CD14-positive monocyte (primary cell): ENCODE data around the gene DNAH1. TPM values are rescaled to one million over a fixed set of nuclear protein-coding genes. Genes with fewer than 3 reads are reported as not detected.
"Not testable (repeated sequence)": the region's sequence is repeated elsewhere in the genome, so short reads cannot be mapped to it uniquely, and the experiment has no call there.

Experiments used
- DNase-seq, 3 donors: peaks; one replicate each; pipeline ENCODE4 v3.0.0-alpha.2; 2011 to 2022
- H2AFZ ChIP-seq: 2 replicates; pipeline ENCODE4 v1.6.0; 2012; ENCODE audit warnings: mild to moderate bottlenecking, low read depth, low read length, inconsistent platforms; ENCODE audit not compliant: insufficient read depth, poor library complexity, severe bottlenecking
- H3K27ac ChIP-seq, 2 donors: 1 replicate in 1 of 2; 2 replicates in 1 of 2; pipeline ENCODE4 v1.5.1; 2012 to 2013; ENCODE audit warnings: low read length in 2 of 2, control low read depth in 1 of 2, inconsistent platforms in 1 of 2, low read depth in 1 of 2, mild to moderate bottlenecking in 1 of 2
- H3K27me3 ChIP-seq, 2 donors: one replicate each; pipeline versions ENCODE4 v1.6.0 to v1.6.1; 2011 to 2013; ENCODE audit warnings: low read length in 2 of 2; ENCODE audit not compliant: control insufficient read depth in 2 of 2, insufficient read depth in 2 of 2
- H3K36me3 ChIP-seq, 2 donors: replicated peaks in 1 of 2; 1 replicate in 1 of 2; 2 replicates in 1 of 2; pipeline versions ENCODE4 v1.5.1 to v1.6.1; 2012 to 2013; ENCODE audit warnings: low read length in 2 of 2, control low read depth in 1 of 2, inconsistent platforms in 1 of 2, mild to moderate bottlenecking in 1 of 2; ENCODE audit not compliant: insufficient read depth in 2 of 2, control insufficient read depth in 1 of 2
- H3K4me1 ChIP-seq, 2 donors: 1 replicate in 1 of 2; 2 replicates in 1 of 2; pipeline versions ENCODE4 v1.5.1 to v1.6.1; 2012 to 2013; ENCODE audit warnings: low read length in 2 of 2, control low read depth in 1 of 2, inconsistent platforms in 1 of 2, mild to moderate bottlenecking in 1 of 2, moderate library complexity in 1 of 2; ENCODE audit not compliant: insufficient read depth in 2 of 2, control insufficient read depth in 1 of 2
- H3K4me2 ChIP-seq: replicated peaks from 2 replicates; pipeline ENCODE3; 2012; ENCODE audit warnings: low read length, moderate library complexity, mild to moderate bottlenecking; ENCODE audit not compliant: poor library complexity, severe bottlenecking; ENCODE audit errors: extremely low read depth
- H3K4me3 ChIP-seq, 3 experiments: fragments of 200-600 bp in 1 of 3; sonication (generic) in 1 of 3; replicated peaks in 1 of 3; 1 replicate in 2 of 3; 2 replicates in 1 of 3; pipeline ENCODE4 v1.5.1; 2011 to 2013; ENCODE audit warnings: low read length in 3 of 3, mild to moderate bottlenecking in 3 of 3, control low read depth in 2 of 3, low read depth in 2 of 3, inconsistent platforms in 1 of 3, moderate library complexity in 1 of 3
- H3K79me2 ChIP-seq: 2 replicates; pipeline ENCODE4 v1.6.0; 2012; ENCODE audit warnings: mild to moderate bottlenecking, control low read depth, inconsistent platforms, low read length, moderate library complexity; ENCODE audit not compliant: insufficient read depth
- H3K9ac ChIP-seq: 2 replicates; pipeline ENCODE4 v1.6.0; 2017; ENCODE audit warnings: low read length, mild to moderate bottlenecking; ENCODE audit not compliant: insufficient read depth, poor library complexity, severe bottlenecking
- H3K9me3 ChIP-seq, 2 donors: replicated peaks in 1 of 2; 1 replicate in 1 of 2; 2 replicates in 1 of 2; pipeline versions ENCODE4 v1.5.1 to v1.6.1; 2012 to 2013; ENCODE audit warnings: low read length in 2 of 2, control low read depth in 1 of 2; ENCODE audit not compliant: control insufficient read depth in 1 of 2, insufficient read depth in 1 of 2
- H4K20me1 ChIP-seq: 2 replicates; pipeline ENCODE4 v1.6.0; 2012; ENCODE audit warnings: mild to moderate bottlenecking, low read length, control low read depth, moderate library complexity; ENCODE audit not compliant: insufficient read depth
- H3K27ac Mint-ChIP-seq, 7 donors: one replicate each; pipeline ENCODE4 v1.8.0; 2020; ENCODE audit warnings: mild to moderate bottlenecking in 7 of 7, mixed read lengths in 7 of 7, moderate library complexity in 6 of 7, inconsistent platforms in 2 of 7
- H3K27me3 Mint-ChIP-seq, 3 donors: one replicate each; pipeline ENCODE4 v1.8.0; 2021 to 2022; ENCODE audit warnings: low read depth in 3 of 3, mild to moderate bottlenecking in 3 of 3, mixed read lengths in 3 of 3, moderate library complexity in 3 of 3, inconsistent platforms in 1 of 3
- H3K36me3 Mint-ChIP-seq, 2 donors: one replicate each; pipeline ENCODE4 v1.8.0; 2020; ENCODE audit warnings: mixed read lengths in 2 of 2, inconsistent platforms in 1 of 2, mild to moderate bottlenecking in 1 of 2
- H3K4me1 Mint-ChIP-seq: one replicate; pipeline ENCODE4 v1.8.0; 2020; ENCODE audit warnings: mild to moderate bottlenecking, mixed read lengths
- H3K4me3 Mint-ChIP-seq, 2 donors: one replicate each; pipeline ENCODE4 v1.8.0; 2020; ENCODE audit warnings: mild to moderate bottlenecking in 2 of 2, mixed read lengths in 2 of 2, moderate library complexity in 1 of 2
- H3K9me3 Mint-ChIP-seq, 7 donors: one replicate each; pipeline ENCODE4 v1.8.0; 2020 to 2022; ENCODE audit warnings: mixed read lengths in 7 of 7, mild to moderate bottlenecking in 6 of 7, moderate library complexity in 6 of 7, inconsistent platforms in 2 of 7
- CTCF ChIP-seq: fragments of 200-600 bp; IDR thresholded peaks from one replicate; pipeline ENCODE4 v1.8.0; 2022; ENCODE audit warnings: antibody characterized with exemption, mild to moderate bottlenecking
- WGBS: methylation state at CpG from one replicate; pipeline ENCODE4 v1.1.5; 2013; ENCODE audit warnings: missing lambda C conversion rate; ENCODE audit not compliant: insufficient coverage; 5-methylcytosine and 5-hydroxymethylcytosine counted together
- intact Hi-C, 2 donors: fragments of 100-400 bp; cut with micrococcal nuclease; formaldehyde crosslinking; loops; one replicate each; pipeline versions ENCODE4 v1.15.0 to v1.15.1; 2023
- polyA plus RNA-seq, 3 donors: library from polyadenylated mRNA; depleted of rRNA in 1 of 3; unstranded in 2 of 3; stranded (reverse) in 1 of 3; fragments of 300-500 nt in 2 of 3; fragments of >200 nt in 1 of 3; fragmentation: Illumina TruSeq in 2 of 3; gene quantifications; 1 replicate in 2 of 3; 2 replicates in 1 of 3; pipeline ENCODE4 v1.2.3, GENCODE V29; 2012 to 2021

Gene DNAH1
- polyA plus RNA-seq, 3 donors = 0.15 to 47.0 (median 0.25) TPM

GRCh38 chr3:52269776-52270175 is 46.3 kb upstream of the DNAH1 start:
- Histone ChIP-seq H3K9ac (peak overlapping the region; percentile 52), H3K4me2 (peak overlapping the region; percentile 63), H3K36me3 (peaks cover 51 to 81% of the 10 kb centered on the region in 2 donors), H2AFZ (no peak overlapping the region), H3K4me1 (peaks cover 34 to 53% of the 10 kb centered on the region in 2 donors), H3K27ac (peak overlapping the region; percentile 73 to 90), H3K79me2 (peaks cover 96% of the 10 kb centered on the region), H4K20me1 (peaks cover 98% of the 10 kb centered on the region), H3K27me3 (no peaks in the 10 kb centered on the region), H3K4me3 (peak overlapping the region in 1 of 3 experiments; percentile 61), H3K9me3 (no peaks in the 10 kb centered on the region)
- Mint-ChIP-seq H3K4me1 (peaks cover 50% of the 10 kb centered on the region), H3K4me3 (peak overlapping the region; percentile 55 to 80), H3K36me3 (peaks cover 56 to 78% of the 10 kb centered on the region in 2 donors), H3K27ac (peak overlapping the region; percentile 93 to 98 (median 95)), H3K27me3 (no peaks in the 10 kb centered on the region), H3K9me3 (no peaks in the 10 kb centered on the region)
- peak in 2 of 3 donors; percentile 49 to 58 for DNase-seq
- no peak for TF ChIP-seq CTCF
- 100% methylated on average over 1 of the region's 3 CpGs for WGBS
- intact Hi-C loops = no loop called here

- H3K9me3 Mint-ChIP-seq = no peaks in the 10 kb centered on the region
- no peak for TF ChIP-seq CTCF
- no peaks in the 10 kb centered on the region for H3K27me3 ChIP-seq
- no peaks in the 10 kb centered on the region for H3K27me3 Mint-ChIP-seq
- intact Hi-C loops = no loop called here
- DNase-seq = peak; percentile 38 to 68 (median 53)
- peaks cover 58 to 78% of the 10 kb centered on the region in 2 donors for H3K36me3 Mint-ChIP-seq
- H3K4me1 ChIP-seq = peaks cover 34 to 54% of the 10 kb centered on the region in 2 donors
- H3K9ac ChIP-seq = peak overlapping the region; percentile 52
- peak overlapping the region; percentile 93 to 98 (median 95) for H3K27ac Mint-ChIP-seq
- H3K4me3 Mint-ChIP-seq = peak overlapping the region; percentile 55 to 80
- H4K20me1 ChIP-seq = peaks cover 98% of the 10 kb centered on the region
- H3K9me3 ChIP-seq = no peaks in the 10 kb centered on the region
- H3K4me1 Mint-ChIP-seq = peaks cover 52% of the 10 kb centered on the region
- H3K4me3 ChIP-seq = peak overlapping the region in 1 of 3 experiments; percentile 61
- peaks cover 97% of the 10 kb centered on the region for H3K79me2 ChIP-seq
- H2AFZ ChIP-seq = no peak overlapping the region
- 0% methylated on average over 1 of the region's 9 CpGs for WGBS
- peaks cover 50 to 78% of the 10 kb centered on the region in 2 donors for H3K36me3 ChIP-seq
- peak overlapping the region; percentile 63 for H3K4me2 ChIP-seq
- H3K27ac ChIP-seq = peak overlapping the region; percentile 73 to 90
These were observed 45.8 kb upstream of the DNAH1 start for GRCh38 chr3:52270252-52270754.

DNA sequence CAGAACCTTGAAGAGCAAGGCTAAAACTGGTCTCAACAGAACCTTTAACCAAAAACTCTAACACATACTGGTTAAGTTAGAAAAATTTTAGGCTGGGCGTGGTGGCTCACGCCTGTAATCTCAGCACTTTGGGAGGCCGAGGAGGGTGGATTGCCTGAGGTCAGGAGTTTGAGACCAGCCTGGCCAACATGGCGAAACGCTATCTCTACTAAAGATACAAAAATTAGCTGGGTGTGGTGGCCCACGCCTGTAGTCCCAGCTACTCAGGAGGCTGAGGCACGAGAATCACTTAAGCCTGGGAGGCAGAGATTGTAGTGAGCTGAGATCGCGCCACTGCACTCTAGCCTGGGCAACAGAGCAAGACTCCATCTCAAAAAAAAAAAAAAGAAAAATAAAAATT is 43.9 kb upstream of the DNAH1 start:
- H3K4me3 Mint-ChIP-seq, DNase-seq, H3K9ac ChIP-seq, H3K9me3 Mint-ChIP-seq, H3K9me3 ChIP-seq, intact Hi-C loops, H3K4me3 ChIP-seq, H3K27me3 ChIP-seq, H3K27me3 Mint-ChIP-seq, H2AFZ ChIP-seq, H3K4me2 ChIP-seq: not testable (repeated sequence)
- peaks cover 32 to 66% of the 10 kb centered on the region in 2 donors for H3K36me3 ChIP-seq
- peaks cover 100% of the 10 kb centered on the region for H3K79me2 ChIP-seq
- peak overlapping the region in 1 of 2 donors; percentile 90 for H3K27ac ChIP-seq
- peaks cover 71% of the 10 kb centered on the region for H3K4me1 Mint-ChIP-seq
- peaks cover 49 to 72% of the 10 kb centered on the region in 2 donors for H3K4me1 ChIP-seq
- peaks cover 97% of the 10 kb centered on the region for H4K20me1 ChIP-seq
- peak overlapping the region in 5 of 7 donors; percentile 2 to 98 (median 41) for H3K27ac Mint-ChIP-seq
- no CpG with 5 or more reads among the region's 9 CpGs for WGBS
- H3K36me3 Mint-ChIP-seq = peaks cover 46 to 75% of the 10 kb centered on the region in 2 donors
